IgD-negative memory B cell (primary cell): ENCODE data around the gene PDPN. TPM values are rescaled to one million over a fixed set of nuclear protein-coding genes. Genes with fewer than 3 reads are reported as not detected.
A peak's percentile ranks its signal among the peaks of the same experiment; 100 is the strongest.

ENCODE experiments used
- H3K27ac Mint-ChIP-seq, 3 donors: one replicate each; pipeline ENCODE4 v1.8.0; 2020 to 2022; ENCODE audit warnings: mild to moderate bottlenecking in 3 of 3, mixed read lengths in 3 of 3, moderate library complexity in 1 of 3
- H3K27me3 Mint-ChIP-seq: one replicate; pipeline ENCODE4 v1.8.0; 2021; ENCODE audit warnings: mixed read lengths
- H3K36me3 Mint-ChIP-seq: one replicate; pipeline ENCODE4 v1.8.0; 2020; ENCODE audit warnings: mild to moderate bottlenecking, mixed read lengths
- H3K4me1 Mint-ChIP-seq, 3 donors: one replicate each; pipeline ENCODE4 v1.8.0; 2020 to 2022; ENCODE audit warnings: mixed read lengths in 3 of 3, mild to moderate bottlenecking in 1 of 3
- H3K4me3 Mint-ChIP-seq, 4 donors: one replicate each; pipeline ENCODE4 v1.8.0; 2020 to 2022; ENCODE audit warnings: mild to moderate bottlenecking in 4 of 4, mixed read lengths in 4 of 4, moderate library complexity in 3 of 4
- H3K9me3 Mint-ChIP-seq, 3 donors: one replicate each; pipeline ENCODE4 v1.8.0; 2020 to 2021; ENCODE audit warnings: mixed read lengths in 3 of 3, mild to moderate bottlenecking in 1 of 3
- polyA plus RNA-seq: library from polyadenylated mRNA; unstranded; fragments of 300-500 nt; fragmentation: Illumina TruSeq; gene quantifications from one replicate; pipeline ENCODE4 v1.2.3, GENCODE V29; 2021

Gene PDPN
- polyA plus RNA-seq, 1 donor from 2014 or later: not detected

- Mint-ChIP-seq H3K9me3 (peaks cover 0 to 3% (median 2%) of the 10 kb centered on the region in 3 donors), H3K36me3 (peaks cover 1% of the 10 kb centered on the region), H3K4me3 (no peak overlapping the region), H3K27me3 (peaks cover 2% of the 10 kb centered on the region), H3K27ac (no peak overlapping the region), H3K4me1 (peaks cover 15 to 20% (median 17%) of the 10 kb centered on the region in 3 donors)
These were observed 78.9 kb downstream of the PDPN start for GRCh38 chr1:13662493-13662892.

GRCh38 chr1:13663969-13664368, 80.3 kb downstream of the PDPN start:
- Mint-ChIP-seq H3K9me3 (peaks cover 0 to 5% (median 2%) of the 10 kb centered on the region in 3 donors), H3K27ac (peak overlapping the region in 2 of 3 donors; percentile 21 to 60), H3K36me3 (peaks cover 1% of the 10 kb centered on the region), H3K4me1 (peaks cover 26 to 31% (median 28%) of the 10 kb centered on the region in 3 donors), H3K4me3 (no peak overlapping the region), H3K27me3 (peaks cover 2% of the 10 kb centered on the region)

- Mint-ChIP-seq H3K27ac (peak overlapping the region in 1 of 3 donors; percentile 4), H3K4me1 (peaks cover 27 to 32% (median 28%) of the 10 kb centered on the region in 3 donors), H3K27me3 (no peaks in the 10 kb centered on the region)
These were observed 80.8 kb downstream of the PDPN start for GRCh38 chr1:13664451-13664850.

GRCh38 chr1:13666317-13666716, 82.7 kb downstream of the PDPN start:
- Mint-ChIP-seq H3K27ac (peak overlapping the region; percentile 93 to 99 (median 95)), H3K4me3 (peak overlapping the region in 3 of 4 donors; percentile 72 to 92 (median 90)), H3K9me3 (peaks cover 0 to 2% (median 0%) of the 10 kb centered on the region in 3 donors), H3K36me3 (no peaks in the 10 kb centered on the region), H3K27me3 (no peaks in the 10 kb centered on the region), H3K4me1 (peaks cover 27 to 32% (median 28%) of the 10 kb centered on the region in 3 donors)

More at GRCh38 chr1:13664451-13664850, 80.8 kb downstream of the PDPN start:
- Mint-ChIP-seq H3K4me3 (peak overlapping the region in 1 of 4 donors; percentile 17), H3K9me3 (peaks cover 0 to 2% (median under 1%) of the 10 kb centered on the region in 3 donors), H3K36me3 (peaks cover 1% of the 10 kb centered on the region)

Other genes starting within 250 kb of the PDPN start
- gene PRAMEF14, start 236.7 kb upstream of the PDPN start, polyA plus RNA-seq: not detected
- not detected for gene PRAMEF19, start 211.9 kb upstream of the PDPN start, polyA plus RNA-seq
- gene PRAMEF17, start 194.2 kb upstream of the PDPN start, polyA plus RNA-seq: not detected
- gene PRAMEF20, start 173.4 kb upstream of the PDPN start, polyA plus RNA-seq: not detected
- not detected for gene LRRC38, start 69.8 kb upstream of the PDPN start, polyA plus RNA-seq
- gene PRDM2, start 116.4 kb downstream of the PDPN start, polyA plus RNA-seq: 50.3 TPM